HCT116 (cell line): ENCODE data around the gene EIPR1. TPM values are rescaled to one million over a fixed set of nuclear protein-coding genes. Genes with fewer than 3 reads are reported as not detected.

ENCODE experiments used
- ATAC-seq: fragments of 200-7000 bp; cut with Tn5 transposase; 2 replicates; pipeline ENCODE4 v1.9.1; 2020; ENCODE audit warnings: mild to moderate bottlenecking, moderate library complexity
- BruUV-seq: library from RNA; stranded (reverse); fragments of 400-500 nt; replicated peaks from 2 replicates; lab custom pipeline; 2021; lab: Mats Ljungman, UMichigan
- CTCF ChIA-PET: fragments of 300-600 bp; sonication (Branson Sonifier 250); formaldehyde crosslinking; loops from one replicate; lab custom pipeline; 2021; ENCODE audit warnings: antibody characterized with exemption; lab: Charles Lee
- POLR2A ChIA-PET: fragments of 300-600, 350-600 bp; sonication (Branson Sonifier 250); formaldehyde crosslinking; loops from one replicate; lab custom pipeline; 2021; ENCODE audit warnings: antibody characterized with exemption; lab: Charles Lee
- RAD21 ChIA-PET, 2 experiments: fragments of 300-600 bp; sonication (Branson Sonifier 250); formaldehyde crosslinking; loops; one replicate each; lab custom pipeline; 2023; ENCODE audit warnings: low total read pairs in 2 of 2; ENCODE audit not compliant: uncharacterized antibody in 2 of 2, unreplicated experiment in 2 of 2, low non-redundant PET in 1 of 2; lab: Charles Lee
- DNase-seq: peaks from one replicate; pipeline ENCODE4 v3.0.0-alpha.2; 2010; ENCODE audit warnings: low read depth, low spot score
- H2AFZ ChIP-seq: fragments of 200-600 bp; shearing (Covaris generic), sonication (generic); 2 replicates; pipeline ENCODE4 v1.6.1; 2017; ENCODE audit warnings: low read depth, mixed run types, mixed read lengths, antibody characterized with exemption, low read length; ENCODE audit not compliant: poor library complexity, severe bottlenecking
- H3K27ac ChIP-seq: 2 replicates; pipeline ENCODE4 v1.5.1; 2012; ENCODE audit warnings: low read depth, low read length
- H3K27me3 ChIP-seq: fragments of 200-600 bp; sonication (generic); 2 replicates; pipeline ENCODE4 v1.6.1; 2016; ENCODE audit warnings: mixed run types, low read length, mixed read lengths; ENCODE audit not compliant: insufficient read depth
- H3K36me3 ChIP-seq, 2 experiments: fragments of 200-500 bp in 1 of 2; fragments of 200-600 bp in 1 of 2; sonication (Bioruptor generic) in 1 of 2; sonication (generic) in 1 of 2; 2 replicates each; pipeline versions ENCODE4 v1.5.1 to v1.6.1; 2014 to 2016; ENCODE audit warnings: low read length in 2 of 2, inconsistent platforms in 1 of 2, mixed read lengths in 1 of 2, mixed run types in 1 of 2; ENCODE audit not compliant: insufficient read depth in 2 of 2, control insufficient read depth in 1 of 2
- H3K4me1 ChIP-seq, 2 experiments: fragments of 200-600 bp in 1 of 2; sonication (generic) in 1 of 2; 2 replicates each; pipeline versions ENCODE4 v1.5.1 to v1.6.1; 2012 to 2017; ENCODE audit warnings: low read length in 2 of 2, inconsistent platforms in 1 of 2, mild to moderate bottlenecking in 1 of 2, mixed read lengths in 1 of 2, mixed run types in 1 of 2, moderate library complexity in 1 of 2; ENCODE audit not compliant: insufficient read depth in 2 of 2, control insufficient read depth in 1 of 2
- H3K4me2 ChIP-seq: fragments of 200-600 bp; sonication (generic); 2 replicates; pipeline ENCODE4 v1.6.1; 2017; ENCODE audit warnings: mixed run types, low read length, mixed read lengths
- H3K4me3 ChIP-seq, 2 experiments: fragments of 200-600 bp in 1 of 2; sonication (generic) in 1 of 2; replicated peaks in 1 of 2; 2 replicates each; pipeline ENCODE4 v1.5.1; 2011 to 2016; ENCODE audit warnings: low read length in 2 of 2, control low read depth in 1 of 2, low read depth in 1 of 2, mild to moderate bottlenecking in 1 of 2, mixed read lengths in 1 of 2, mixed run types in 1 of 2
- H3K79me2 ChIP-seq: fragments of 200-600 bp; sonication (generic); 2 replicates; pipeline ENCODE4 v1.6.1; 2017; ENCODE audit warnings: mild to moderate bottlenecking, mixed run types, low read length, moderate library complexity, mixed read lengths; ENCODE audit not compliant: insufficient read depth
- H3K9ac ChIP-seq: fragments of 200-600 bp; sonication (generic); 2 replicates; pipeline ENCODE4 v1.6.1; 2016; ENCODE audit warnings: low read length, mixed read lengths
- H3K9me2 ChIP-seq: fragments of 200-600 bp; sonication (generic), shearing (Covaris generic); 2 replicates; pipeline ENCODE4 v1.6.1; 2017; ENCODE audit warnings: mixed run types, mild to moderate bottlenecking, moderate library complexity; ENCODE audit not compliant: insufficient read depth
- H3K9me3 ChIP-seq, 2 experiments: fragments of 200-500 bp in 1 of 2; fragments of 200-600 bp in 1 of 2; sonication (Bioruptor generic) in 1 of 2; sonication (generic) in 1 of 2; 2 replicates each; pipeline ENCODE4 v1.6.1; 2014 to 2017; ENCODE audit warnings: low read length in 2 of 2, mixed read lengths in 2 of 2, inconsistent platforms in 1 of 2, low read depth in 1 of 2, mild to moderate bottlenecking in 1 of 2, mixed run types in 1 of 2, moderate library complexity in 1 of 2; ENCODE audit not compliant: control insufficient read depth in 1 of 2, insufficient read depth in 1 of 2
- H4K20me1 ChIP-seq: fragments of 200-600 bp; sonication (generic), shearing (Covaris generic); 2 replicates; pipeline ENCODE4 v1.6.1; 2017; ENCODE audit warnings: mixed run types, mild to moderate bottlenecking, moderate library complexity; ENCODE audit not compliant: insufficient read depth
- ATF3 ChIP-seq: IDR thresholded peaks from 2 replicates; pipeline ENCODE4 v1.6.1; 2012
- CBX3 ChIP-seq: IDR thresholded peaks from 2 replicates; pipeline ENCODE4 v1.6.1; 2012; ENCODE audit warnings: low read depth
- EGR1 ChIP-seq: IDR thresholded peaks from 2 replicates; pipeline ENCODE4 v1.6.1; 2012; ENCODE audit warnings: low read depth
- ELF1 ChIP-seq: IDR thresholded peaks from 2 replicates; pipeline ENCODE4 v1.6.1; 2012; ENCODE audit warnings: low read depth, borderline replicate concordance
- EZH2phosphoT487 ChIP-seq: fragments of 200-600 bp; IDR thresholded peaks from 2 replicates; pipeline ENCODE4 v1.6.1; 2018; ENCODE audit warnings: antibody characterized with exemption, borderline replicate concordance
- JUND ChIP-seq: IDR thresholded peaks from 2 replicates; pipeline ENCODE4 v1.6.1; 2012
- MAX ChIP-seq: IDR thresholded peaks from 2 replicates; pipeline ENCODE4 v1.6.1; 2012
- POLR2A ChIP-seq: IDR thresholded peaks from 2 replicates; pipeline ENCODE4 v1.7.0; 2011; ENCODE audit warnings: borderline replicate concordance; ENCODE audit not compliant: insufficient read depth, insufficient read length; ENCODE audit errors: extremely low read depth
- POLR2AphosphoS5 ChIP-seq: IDR thresholded peaks from 2 replicates; pipeline ENCODE4 v1.6.1; 2011; ENCODE audit warnings: mild to moderate bottlenecking, low read depth, low read length, moderate library complexity
- TCF7L2 ChIP-seq: IDR thresholded peaks from 2 replicates; pipeline ENCODE4 v1.7.0; 2011; ENCODE audit warnings: borderline replicate concordance, inconsistent platforms; ENCODE audit not compliant: insufficient read depth, insufficient read length; ENCODE audit errors: extremely low read depth
- ZNF274 ChIP-seq: fragments of 200-500 bp; sonication (Bioruptor generic); IDR thresholded peaks from 2 replicates; pipeline ENCODE4 v1.6.1; 2014; ENCODE audit warnings: mild to moderate bottlenecking, low read depth, low read length, inconsistent platforms
- intact Hi-C: fragments of 100-400 bp; cut with micrococcal nuclease; formaldehyde crosslinking; loops from 2 replicates; pipeline ENCODE4 v1.10.0; 2022
- total RNA-seq: library from RNA; stranded (reverse); gene quantifications from one replicate; pipeline ENCODE4 v1.2.1, GENCODE V29; 2021; ENCODE audit not compliant: unreplicated experiment
- TF ChIP-seq, protein P1 (sequence below), 3 experiments: fragments of 200-600 bp in 1 of 3; sonication (generic) in 1 of 3; IDR thresholded peaks in 2 of 3; conservative IDR thresholded peaks in 1 of 3; 2 replicates each; pipeline ENCODE4 v1.5.1; 2012 to 2017; ENCODE audit warnings: low read depth in 2 of 3, low read length in 2 of 3, antibody characterized with exemption in 1 of 3, borderline replicate concordance in 1 of 3, control low read depth in 1 of 3, mild to moderate bottlenecking in 1 of 3, mixed read lengths in 1 of 3, mixed run types in 1 of 3, moderate library complexity in 1 of 3; ENCODE audit not compliant: insufficient read depth in 1 of 3
- TF ChIP-seq, protein P2 (sequence below): IDR thresholded peaks from 2 replicates; pipeline ENCODE4 v1.6.1; 2011; ENCODE audit warnings: mild to moderate bottlenecking, low read length, moderate library complexity; ENCODE audit not compliant: insufficient replicate concordance; ENCODE audit errors: extremely low read depth

EIPR1 gene
- total RNA-seq, 1 experiment from 2014 or later: 36.9 TPM

DNA sequence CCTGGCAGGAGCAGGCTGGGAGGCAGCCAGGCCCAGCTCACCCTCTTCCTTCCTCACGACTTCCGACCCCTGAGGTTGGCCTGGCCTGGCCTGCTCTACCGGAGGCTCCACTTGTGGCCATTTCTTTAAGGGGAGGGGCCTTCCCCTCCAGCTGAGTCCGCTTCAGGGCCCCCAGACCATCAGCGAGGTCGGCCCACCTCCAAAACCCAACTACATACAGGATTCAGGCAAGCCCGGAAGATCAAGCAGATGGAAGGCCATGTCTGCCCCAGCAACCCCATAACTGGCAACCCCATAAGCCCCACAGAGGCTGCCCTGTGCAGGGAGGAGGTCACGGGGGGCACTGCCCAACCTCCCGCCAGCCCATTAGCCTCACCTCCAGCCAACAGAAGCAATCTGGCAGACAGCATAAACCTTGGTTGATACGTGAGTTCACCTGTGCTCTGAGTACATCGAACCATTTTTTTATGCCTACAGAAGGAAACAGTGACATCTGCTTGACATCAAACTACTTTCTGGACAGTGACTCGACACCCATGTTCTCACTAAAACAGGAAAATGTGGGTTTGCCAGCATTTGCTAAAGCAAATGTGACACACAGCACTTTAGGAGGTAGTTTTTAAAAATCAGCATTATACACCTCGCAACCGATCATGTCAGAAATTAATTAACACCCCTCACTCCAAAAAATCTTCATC lies 98.9 kb downstream of the EIPR1 start:
- Histone ChIP-seq H3K27ac (no peak overlapping the region), H3K9me2 (no peaks in the 10 kb centered on the region), H3K4me3 (no peak overlapping the region), H2AFZ (no peak overlapping the region), H3K4me1 (no peaks in the 10 kb centered on the region), H3K4me2 (no peak overlapping the region), H3K36me3 (no peaks in the 10 kb centered on the region), H3K9ac (no peak overlapping the region), H4K20me1 (no peaks in the 10 kb centered on the region), H3K27me3 (no peaks in the 10 kb centered on the region), H3K9me3 (no peaks in the 10 kb centered on the region), H3K79me2 (peaks cover 20% of the 10 kb centered on the region; the same call in 1 of the 2 replicates)
- no peak for DNase-seq
- RAD21 ChIA-PET: no interaction called here
- no TSS peak for BruUV-seq
- no peak for ATAC-seq
- POLR2A ChIA-PET: no interaction called here
- TF ChIP-seq EGR1 (no peak), POLR2A (no peak), EZH2phosphoT487 (no peak), JUND (no peak), ELF1 (no peak), CBX3 (no peak), MAX (no peak), POLR2AphosphoS5 (no peak), ATF3 (no peak), ZNF274 (no peak), TCF7L2 (no peak)
- TF ChIP-seq, protein P1, sequence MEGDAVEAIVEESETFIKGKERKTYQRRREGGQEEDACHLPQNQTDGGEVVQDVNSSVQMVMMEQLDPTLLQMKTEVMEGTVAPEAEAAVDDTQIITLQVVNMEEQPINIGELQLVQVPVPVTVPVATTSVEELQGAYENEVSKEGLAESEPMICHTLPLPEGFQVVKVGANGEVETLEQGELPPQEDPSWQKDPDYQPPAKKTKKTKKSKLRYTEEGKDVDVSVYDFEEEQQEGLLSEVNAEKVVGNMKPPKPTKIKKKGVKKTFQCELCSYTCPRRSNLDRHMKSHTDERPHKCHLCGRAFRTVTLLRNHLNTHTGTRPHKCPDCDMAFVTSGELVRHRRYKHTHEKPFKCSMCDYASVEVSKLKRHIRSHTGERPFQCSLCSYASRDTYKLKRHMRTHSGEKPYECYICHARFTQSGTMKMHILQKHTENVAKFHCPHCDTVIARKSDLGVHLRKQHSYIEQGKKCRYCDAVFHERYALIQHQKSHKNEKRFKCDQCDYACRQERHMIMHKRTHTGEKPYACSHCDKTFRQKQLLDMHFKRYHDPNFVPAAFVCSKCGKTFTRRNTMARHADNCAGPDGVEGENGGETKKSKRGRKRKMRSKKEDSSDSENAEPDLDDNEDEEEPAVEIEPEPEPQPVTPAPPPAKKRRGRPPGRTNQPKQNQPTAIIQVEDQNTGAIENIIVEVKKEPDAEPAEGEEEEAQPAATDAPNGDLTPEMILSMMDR (IDR thresholded peaks at IDR 0.05 in 2 of 3, conservative IDR thresholded peaks at IDR 0.05 in 1 of 3; ENCODE audit: borderline replicate concordance in 1 of 3, insufficient read depth in 1 of 3, low read depth in 2 of 3, low read length in 2 of 3): no peak
- TF ChIP-seq, protein P2, sequence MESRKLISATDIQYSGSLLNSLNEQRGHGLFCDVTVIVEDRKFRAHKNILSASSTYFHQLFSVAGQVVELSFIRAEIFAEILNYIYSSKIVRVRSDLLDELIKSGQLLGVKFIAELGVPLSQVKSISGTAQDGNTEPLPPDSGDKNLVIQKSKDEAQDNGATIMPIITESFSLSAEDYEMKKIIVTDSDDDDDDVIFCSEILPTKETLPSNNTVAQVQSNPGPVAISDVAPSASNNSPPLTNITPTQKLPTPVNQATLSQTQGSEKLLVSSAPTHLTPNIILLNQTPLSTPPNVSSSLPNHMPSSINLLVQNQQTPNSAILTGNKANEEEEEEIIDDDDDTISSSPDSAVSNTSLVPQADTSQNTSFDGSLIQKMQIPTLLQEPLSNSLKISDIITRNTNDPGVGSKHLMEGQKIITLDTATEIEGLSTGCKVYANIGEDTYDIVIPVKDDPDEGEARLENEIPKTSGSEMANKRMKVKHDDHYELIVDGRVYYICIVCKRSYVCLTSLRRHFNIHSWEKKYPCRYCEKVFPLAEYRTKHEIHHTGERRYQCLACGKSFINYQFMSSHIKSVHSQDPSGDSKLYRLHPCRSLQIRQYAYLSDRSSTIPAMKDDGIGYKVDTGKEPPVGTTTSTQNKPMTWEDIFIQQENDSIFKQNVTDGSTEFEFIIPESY: no peak
- CTCF ChIA-PET: no interaction called here
- intact Hi-C loops: no loop called here
